Body of pancreas (tissue), 4 donors: Measurements from ENCODE around the gene HLA-DOB. TPM values are rescaled to one million over a fixed set of nuclear protein-coding genes. Genes with fewer than 3 reads are reported as not detected.

Experiments
- ATAC-seq: fragments of 150-250 bp; one replicate; pipeline ENCODE4 v1.9.1; 2016
- DNase-seq, 4 donors: peaks; one replicate each; pipeline ENCODE4 v3.0.0-alpha.2; 2019
- H3K27ac ChIP-seq, 4 donors: fragments of 200-600 bp; sonication (generic); 1 replicate in 3 of 4; 2 replicates in 1 of 4; pipeline versions ENCODE4 v1.5.1 to v1.6.1; 2016 to 2019; ENCODE audit warnings: mild to moderate bottlenecking in 1 of 4, mixed read lengths in 1 of 4, moderate library complexity in 1 of 4
- H3K27me3 ChIP-seq, 2 donors: fragments of 200-600 bp; sonication (generic); one replicate each; pipeline ENCODE4 v1.6.0; 2016; ENCODE audit warnings: mild to moderate bottlenecking in 1 of 2
- H3K36me3 ChIP-seq, 2 donors: fragments of 200-600 bp; sonication (generic); replicated peaks in 1 of 2; 2 replicates each; pipeline ENCODE4 v1.5.1; 2016; ENCODE audit warnings: low read depth in 2 of 2; ENCODE audit not compliant: insufficient read depth in 1 of 2
- H3K4me1 ChIP-seq: fragments of 200-600 bp; sonication (generic); one replicate; pipeline ENCODE4 v1.6.0; 2016
- H3K4me3 ChIP-seq, 2 donors: fragments of 200-600 bp; sonication (generic); 1 replicate in 1 of 2; 2 replicates in 1 of 2; pipeline ENCODE4 v1.5.1; 2016 to 2019
- H3K9me3 ChIP-seq, 3 donors: fragments of 200-600 bp; sonication (generic); 1 replicate in 2 of 3; 2 replicates in 1 of 3; pipeline ENCODE4 v1.5.1; 2016
- CTCF ChIP-seq, 7 experiments: fragments of 450-650 bp in 4 of 7; fragments of 200-600 bp in 3 of 7; sonication (generic) in 3 of 7; IDR thresholded peaks; one replicate each; pipeline ENCODE4 v1.5.1; 2016 to 2019; ENCODE audit warnings: antibody characterized with exemption in 7 of 7
- POLR2A ChIP-seq, 3 donors: fragments of 450-650 bp; IDR thresholded peaks; one replicate each; pipeline ENCODE4 v1.6.1; 2016; ENCODE audit warnings: antibody characterized with exemption in 3 of 3, mild to moderate bottlenecking in 2 of 3
- WGBS, 2 donors: methylation state at CpG; one replicate each; pipeline ENCODE4 v1.1.5; 2017; 5-methylcytosine and 5-hydroxymethylcytosine counted together
- intact Hi-C: fragments of 100-400 bp; cut with DNase I; formaldehyde crosslinking; loops from one replicate; pipeline ENCODE4 v1.15.1; 2023
- total RNA-seq, 2 donors: library from RNA; depleted of rRNA; stranded (reverse); fragments of >200 nt; gene quantifications; one replicate each; pipeline ENCODE4 v1.1.0, GENCODE V29; 2016

HLA-DOB gene
- total RNA-seq, 2 donors from 2014 or later = not detected

- intact Hi-C loops = no loop called here
- peaks cover 13% of the 10 kb centered on the region for H3K4me1 ChIP-seq
- peak within 1 kb of the TSS; percentile 80 to 93 (median 86) for H3K27ac ChIP-seq
- peak within 1 kb of the TSS; percentile 39 to 61 for H3K4me3 ChIP-seq
- H3K36me3 ChIP-seq = peaks cover 0 to 11% of the 10 kb centered on the region in 2 donors
- H3K27me3 ChIP-seq = no peaks in the 10 kb centered on the region
- peak; percentile 98 for ATAC-seq
- TF ChIP-seq CTCF (IDR thresholded peaks at IDR 0.05) (peak in 4 of 7 experiments; percentile 24 to 45 (median 43)), POLR2A (IDR thresholded peaks at IDR 0.05) (peak in 2 of 3 donors; percentile 78 to 89)
- no peaks in the 10 kb centered on the region for H3K9me3 ChIP-seq
- 0 to 1% methylated on average over 32 to 40 of the region's 40 CpGs for WGBS, 2 donors
- DNase-seq = peak; percentile 96 to 99 (median 98)
Measured at GRCh38 chr6:32843979-32844838, 27.4 kb upstream of the HLA-DOB start, which contains the start of gene PSMB8. TSS of gene PSMB8 (minus strand) at chr6:32844047. CDS start at chr6:32843996, 51 bp downstream.

- Histone ChIP-seq H3K4me1 (peaks cover 17% of the 10 kb centered on the region), H3K9me3 (no peaks in the 10 kb centered on the region), H3K27ac (peak overlapping the region; percentile 80 to 93 (median 86)), H3K36me3 (peaks cover 0 to 11% of the 10 kb centered on the region in 2 donors), H3K27me3 (no peaks in the 10 kb centered on the region), H3K4me3 (peak overlapping the region; percentile 39 to 61)
- no peak for ATAC-seq
- no peak for DNase-seq
- WGBS, 2 donors = 5 to 13% methylated on average over 21 to 28 of the region's 28 CpGs
- TF ChIP-seq CTCF (IDR thresholded peaks at IDR 0.05) = no peak
- intact Hi-C loops = no loop called here
Measured at GRCh38 chr6:32843331-32843978, 26.7 kb upstream of the HLA-DOB start.

GRCh38 chr6:32842690-32843089 lies 25.9 kb upstream of the HLA-DOB start:
- Histone ChIP-seq H3K36me3 (peaks cover 0 to 5% of the 10 kb centered on the region in 2 donors), H3K9me3 (no peaks in the 10 kb centered on the region), H3K27ac (no peak overlapping the region), H3K27me3 (no peaks in the 10 kb centered on the region), H3K4me3 (no peak overlapping the region), H3K4me1 (peaks cover 20% of the 10 kb centered on the region)
- 85% methylated on average over 8 of the region's 8 CpGs for WGBS, 2 donors
- ATAC-seq = no peak
- DNase-seq = no peak
- TF ChIP-seq POLR2A (IDR thresholded peaks at IDR 0.05) (no peak), CTCF (IDR thresholded peaks at IDR 0.05) (no peak)
- intact Hi-C loops = no loop called here

GRCh38 chr6:32842021-32842650 lies 25.3 kb upstream of the HLA-DOB start:
- no peak overlapping the region for H3K27ac ChIP-seq
- TF ChIP-seq CTCF (IDR thresholded peaks at IDR 0.05) = no peak
- TF ChIP-seq POLR2A (IDR thresholded peaks at IDR 0.05) = no peak
- H3K27me3 ChIP-seq = no peaks in the 10 kb centered on the region
- peaks cover 25% of the 10 kb centered on the region for H3K4me1 ChIP-seq
- peaks cover 0 to 2% of the 10 kb centered on the region in 2 donors for H3K36me3 ChIP-seq
- no peak overlapping the region for H3K4me3 ChIP-seq
- no peaks in the 10 kb centered on the region for H3K9me3 ChIP-seq
- DNase-seq = no peak
- WGBS, 2 donors = 89 to 92% methylated on average over 6 of the region's 6 CpGs
- intact Hi-C loops = no loop called here
- no peak for ATAC-seq
